Osteocyte (in vitro differentiated cells): Measurements from ENCODE around the gene ALX4. TPM values are rescaled to one million over a fixed set of nuclear protein-coding genes. Genes with fewer than 3 reads are reported as not detected.

Experiments used
- DNase-seq: peaks from one replicate; pipeline ENCODE4 v3.0.0; 2021; ENCODE audit warnings: mixed read lengths; ENCODE audit not compliant: unreplicated experiment; ENCODE audit errors: extremely low spot score
- H3K27ac Mint-ChIP-seq: one replicate; pipeline ENCODE4 v1.8.0; 2021; ENCODE audit warnings: mild to moderate bottlenecking, mixed read lengths; ENCODE audit not compliant: unreplicated experiment
- H3K27me3 Mint-ChIP-seq: one replicate; pipeline ENCODE4 v1.8.0; 2021; ENCODE audit warnings: mixed read lengths; ENCODE audit not compliant: unreplicated experiment
- H3K36me3 Mint-ChIP-seq: one replicate; pipeline ENCODE4 v1.8.0; 2021; ENCODE audit warnings: mixed read lengths; ENCODE audit not compliant: unreplicated experiment
- H3K4me1 Mint-ChIP-seq: one replicate; pipeline ENCODE4 v1.8.0; 2021; ENCODE audit warnings: mixed read lengths; ENCODE audit not compliant: unreplicated experiment
- H3K4me3 Mint-ChIP-seq: one replicate; pipeline ENCODE4 v1.8.0; 2021; ENCODE audit warnings: mild to moderate bottlenecking, moderate library complexity, mixed read lengths; ENCODE audit not compliant: unreplicated experiment
- H3K9me3 Mint-ChIP-seq: one replicate; pipeline ENCODE4 v1.8.0; 2021; ENCODE audit warnings: mixed read lengths; ENCODE audit not compliant: unreplicated experiment
- total RNA-seq: library from RNA; stranded (reverse); gene quantifications from 2 replicates; pipeline ENCODE4 v1.2.1, GENCODE V29; 2021
- TF ChIP-seq, protein P1 (sequence below): fragments of 200-600 bp; sonication (generic); IDR thresholded peaks from 2 replicates; pipeline ENCODE4 v1.5.0; 2021; ENCODE audit warnings: antibody characterized with exemption, mild to moderate bottlenecking, moderate library complexity

Gene ALX4
- total RNA-seq, 1 donor from 2014 or later: not detected

GRCh38 chr11:44308256-44308922, 1.6 kb downstream of the ALX4 start:
- no peak for DNase-seq
- TF ChIP-seq, protein P1, sequence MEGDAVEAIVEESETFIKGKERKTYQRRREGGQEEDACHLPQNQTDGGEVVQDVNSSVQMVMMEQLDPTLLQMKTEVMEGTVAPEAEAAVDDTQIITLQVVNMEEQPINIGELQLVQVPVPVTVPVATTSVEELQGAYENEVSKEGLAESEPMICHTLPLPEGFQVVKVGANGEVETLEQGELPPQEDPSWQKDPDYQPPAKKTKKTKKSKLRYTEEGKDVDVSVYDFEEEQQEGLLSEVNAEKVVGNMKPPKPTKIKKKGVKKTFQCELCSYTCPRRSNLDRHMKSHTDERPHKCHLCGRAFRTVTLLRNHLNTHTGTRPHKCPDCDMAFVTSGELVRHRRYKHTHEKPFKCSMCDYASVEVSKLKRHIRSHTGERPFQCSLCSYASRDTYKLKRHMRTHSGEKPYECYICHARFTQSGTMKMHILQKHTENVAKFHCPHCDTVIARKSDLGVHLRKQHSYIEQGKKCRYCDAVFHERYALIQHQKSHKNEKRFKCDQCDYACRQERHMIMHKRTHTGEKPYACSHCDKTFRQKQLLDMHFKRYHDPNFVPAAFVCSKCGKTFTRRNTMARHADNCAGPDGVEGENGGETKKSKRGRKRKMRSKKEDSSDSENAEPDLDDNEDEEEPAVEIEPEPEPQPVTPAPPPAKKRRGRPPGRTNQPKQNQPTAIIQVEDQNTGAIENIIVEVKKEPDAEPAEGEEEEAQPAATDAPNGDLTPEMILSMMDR: no peak
- Mint-ChIP-seq H3K36me3 (no peaks in the 10 kb centered on the region), H3K27me3 (peaks cover 90% of the 10 kb centered on the region), H3K9me3 (no peaks in the 10 kb centered on the region), H3K27ac (no peak overlapping the region), H3K4me1 (peaks cover 37% of the 10 kb centered on the region), H3K4me3 (no peak overlapping the region)

GRCh38 chr11:44307340-44308099, 2.4 kb downstream of the ALX4 start:
- H3K4me3 Mint-ChIP-seq: no peak overlapping the region
- H3K4me1 Mint-ChIP-seq: peaks cover 37% of the 10 kb centered on the region
- TF ChIP-seq, protein P1: no peak
- H3K9me3 Mint-ChIP-seq: no peaks in the 10 kb centered on the region
- H3K27ac Mint-ChIP-seq: no peak overlapping the region
- H3K27me3 Mint-ChIP-seq: peaks cover 92% of the 10 kb centered on the region
- no peak for DNase-seq
- H3K36me3 Mint-ChIP-seq: no peaks in the 10 kb centered on the region

DNA sequence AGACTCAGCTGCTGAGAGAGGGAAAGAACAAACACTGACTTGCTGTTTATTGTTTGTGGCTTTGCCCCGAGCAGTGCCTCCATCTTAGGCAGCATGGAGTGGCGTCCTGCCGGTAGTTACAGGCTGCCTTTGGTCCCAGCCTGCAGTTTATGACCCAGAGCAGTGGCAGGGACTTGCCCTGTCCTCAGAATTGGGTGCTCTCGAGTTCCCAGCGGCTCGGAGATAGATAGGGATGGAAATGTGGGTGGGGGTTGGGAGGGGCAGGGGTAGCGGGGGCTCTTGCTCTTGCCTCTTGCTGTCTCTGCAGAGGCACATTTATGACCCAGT, 3.1 kb downstream of the ALX4 start:
- no peak for DNase-seq
- Mint-ChIP-seq H3K36me3 (no peaks in the 10 kb centered on the region), H3K27ac (no peak overlapping the region), H3K27me3 (peaks cover 89% of the 10 kb centered on the region), H3K4me1 (peaks cover 37% of the 10 kb centered on the region), H3K9me3 (no peaks in the 10 kb centered on the region), H3K4me3 (no peak overlapping the region)
- TF ChIP-seq, protein P1: no peak

DNA sequence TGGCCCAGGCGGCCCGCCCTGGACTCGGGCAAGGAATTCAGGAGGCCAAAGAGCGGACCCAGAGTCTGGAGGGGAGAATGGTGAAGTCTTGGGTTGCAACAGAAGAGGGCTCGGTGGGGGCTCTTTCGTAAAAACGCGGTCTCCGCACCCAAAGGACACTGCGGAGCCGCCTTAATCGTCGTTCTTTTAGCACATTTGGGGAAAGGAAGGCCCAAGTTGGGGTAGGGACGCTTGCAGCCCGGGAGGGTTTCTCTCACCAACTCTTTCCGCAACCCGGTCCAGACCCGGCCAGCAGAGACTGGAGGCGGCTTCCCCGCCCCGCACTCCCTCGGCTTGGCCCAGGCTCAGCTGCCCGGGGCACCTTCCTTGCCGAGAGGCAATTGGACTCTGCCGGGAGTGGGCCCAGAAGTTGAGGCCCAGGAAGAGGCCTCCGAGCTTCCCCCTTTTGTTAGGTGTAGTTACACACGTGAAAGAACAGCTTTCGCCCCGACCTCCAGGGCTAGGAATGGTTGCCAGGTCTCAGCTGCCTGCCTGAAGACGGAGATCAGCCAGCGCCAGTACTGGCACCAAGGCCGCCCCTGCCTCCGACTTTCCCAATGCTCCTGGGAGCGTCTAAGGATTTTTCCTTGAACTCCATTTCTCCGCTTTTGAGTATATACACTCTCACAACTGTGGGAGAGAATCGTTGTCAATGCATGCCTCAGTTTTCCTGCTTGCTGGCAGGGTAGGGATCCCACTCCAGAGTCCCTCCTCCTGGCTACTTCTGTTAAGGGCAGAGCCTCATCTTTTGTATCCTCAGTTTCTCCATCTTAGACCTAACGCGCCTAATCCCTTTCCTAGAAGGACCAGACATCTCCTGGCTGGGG, 3.7 kb downstream of the ALX4 start:
- H3K9me3 Mint-ChIP-seq: no peaks in the 10 kb centered on the region
- no peaks in the 10 kb centered on the region for H3K36me3 Mint-ChIP-seq
- H3K4me1 Mint-ChIP-seq: peaks cover 39% of the 10 kb centered on the region
- H3K27ac Mint-ChIP-seq: no peak overlapping the region
- TF ChIP-seq, protein P1: no peak
- DNase-seq: no peak
- peak overlapping the region; percentile 72 for H3K4me3 Mint-ChIP-seq
- H3K27me3 Mint-ChIP-seq: peaks cover 83% of the 10 kb centered on the region
